Breast epithelium (tissue), 4 donors: Measurements from ENCODE around the gene VLDLR. TPM values are rescaled to one million over a fixed set of nuclear protein-coding genes. Genes with fewer than 3 reads are reported as not detected.

Experiments used
- DNase-seq, 2 donors: peaks; one replicate each; pipeline ENCODE4 v3.0.0-alpha.2; 2019; ENCODE audit warnings: low spot score in 2 of 2
- H3K27ac ChIP-seq, 2 donors: fragments of 200-600 bp; sonication (generic) in 1 of 2; one replicate each; pipeline ENCODE4 v1.5.1; 2016 to 2019; ENCODE audit warnings: mild to moderate bottlenecking in 1 of 2
- H3K27me3 ChIP-seq, 2 donors: fragments of 200-600 bp; sonication (generic) in 1 of 2; one replicate each; pipeline versions ENCODE4 v1.5.1 to v1.6.0; 2017 to 2019; ENCODE audit warnings: control low read depth in 1 of 2, mild to moderate bottlenecking in 1 of 2
- H3K36me3 ChIP-seq: fragments of 200-600 bp; one replicate; pipeline ENCODE4 v1.5.1; 2019
- H3K4me1 ChIP-seq, 2 donors: fragments of 200-600 bp; sonication (generic); one replicate each; pipeline ENCODE4 v1.5.1; 2016 to 2019; ENCODE audit warnings: control low read depth in 1 of 2
- H3K4me3 ChIP-seq, 3 donors: fragments of 200-600 bp; sonication (generic); 1 replicate in 2 of 3; 2 replicates in 1 of 3; pipeline ENCODE4 v1.5.1; 2016 to 2019; ENCODE audit warnings: mild to moderate bottlenecking in 3 of 3, moderate library complexity in 2 of 3
- H3K9me3 ChIP-seq, 2 donors: fragments of 200-600 bp; sonication (generic) in 1 of 2; one replicate each; pipeline ENCODE4 v1.5.1; 2016 to 2019; ENCODE audit warnings: control low read depth in 1 of 2
- CTCF ChIP-seq, 3 donors: fragments of 450-650 bp; IDR thresholded peaks; one replicate each; pipeline ENCODE4 v1.5.1; 2016 to 2017; ENCODE audit warnings: antibody characterized with exemption in 3 of 3, mild to moderate bottlenecking in 3 of 3, moderate library complexity in 3 of 3
- POLR2A ChIP-seq: fragments of 450-650 bp; IDR thresholded peaks from one replicate; pipeline ENCODE4 v1.6.1; 2016; ENCODE audit warnings: antibody characterized with exemption, mild to moderate bottlenecking, moderate library complexity
- POLR2AphosphoS5 ChIP-seq, 3 donors: sonication (generic); formaldehyde crosslinking; IDR thresholded peaks; one replicate each; pipeline ENCODE4 v1.6.1; 2017; ENCODE audit warnings: antibody characterized with exemption in 3 of 3
- intact Hi-C: fragments of 100-400 bp; cut with DNase I; formaldehyde crosslinking; loops from one replicate; pipeline ENCODE4 v1.15.1; 2023; ENCODE audit warnings: low total_unique reads
- total RNA-seq, 3 donors: library from RNA; depleted of rRNA; stranded (reverse); fragments of >200 nt; gene quantifications; one replicate each; pipeline ENCODE4 v1.1.0, GENCODE V29; 2016

The VLDLR gene
- total RNA-seq, 3 donors from 2014 or later = 6.7 to 11.7 (median 7.5) TPM

- no peak overlapping the region for H3K4me3 ChIP-seq
- intact Hi-C loops = no loop called here
- H3K36me3 ChIP-seq = no peaks in the 10 kb centered on the region
- no peaks in the 10 kb centered on the region for H3K9me3 ChIP-seq
- no peak overlapping the region for H3K27ac ChIP-seq
- TF ChIP-seq POLR2A = no peak
- no peak for TF ChIP-seq CTCF (IDR thresholded peaks at IDR 0.05)
- TF ChIP-seq POLR2AphosphoS5 (IDR thresholded peaks at IDR 0.05) = no peak
- DNase-seq = no peak
- H3K27me3 ChIP-seq = no peaks in the 10 kb centered on the region
- H3K4me1 ChIP-seq = no peaks in the 10 kb centered on the region
Measured at GRCh38 chr9:2618289-2618688, 3.3 kb upstream of the VLDLR start.

GRCh38 chr9:2620919-2621721 lies 467 bp upstream of the VLDLR start:
- intact Hi-C loops = no loop called here
- peak overlapping the region; percentile 57 to 80 (median 72) for H3K4me3 ChIP-seq
- no peak for TF ChIP-seq POLR2A
- TF ChIP-seq POLR2AphosphoS5 (IDR thresholded peaks at IDR 0.05) = peak in 1 of 3 donors; percentile 25
- no peak for TF ChIP-seq CTCF (IDR thresholded peaks at IDR 0.05)

GRCh38 chr9:2622461-2623287 lies 1.1 kb downstream of the VLDLR start:
- H3K9me3 ChIP-seq = no peaks in the 10 kb centered on the region
- peak overlapping the region; percentile 43 to 63 for H3K27ac ChIP-seq
- no peaks in the 10 kb centered on the region for H3K4me1 ChIP-seq
- TF ChIP-seq POLR2A (no peak), CTCF (IDR thresholded peaks at IDR 0.05) (no peak), POLR2AphosphoS5 (IDR thresholded peaks at IDR 0.05) (no peak)
- H3K36me3 ChIP-seq = no peaks in the 10 kb centered on the region
- H3K4me3 ChIP-seq = peak overlapping the region; percentile 57 to 80 (median 72)
- intact Hi-C loops = no loop called here
- H3K27me3 ChIP-seq = no peaks in the 10 kb centered on the region
- peak; percentile 22 to 52 for DNase-seq

More at GRCh38 chr9:2620919-2621721, 467 bp upstream of the VLDLR start:
- peak; percentile 41 to 73 for DNase-seq
- Histone ChIP-seq H3K36me3 (no peaks in the 10 kb centered on the region), H3K4me1 (no peaks in the 10 kb centered on the region), H3K27ac (peak overlapping the region; percentile 43 to 63), H3K9me3 (no peaks in the 10 kb centered on the region), H3K27me3 (no peaks in the 10 kb centered on the region)

- H3K4me3 ChIP-seq = peak overlapping the region; percentile 57 to 80 (median 72)
- intact Hi-C loops = no loop called here
- H3K4me1 ChIP-seq = no peaks in the 10 kb centered on the region
- DNase-seq = peak in 1 of 2 donors; percentile 19
- no peaks in the 10 kb centered on the region for H3K27me3 ChIP-seq
- H3K36me3 ChIP-seq = no peaks in the 10 kb centered on the region
- H3K9me3 ChIP-seq = no peaks in the 10 kb centered on the region
- peak overlapping the region; percentile 43 to 63 for H3K27ac ChIP-seq
- peak in 1 of 3 donors; percentile 26 for TF ChIP-seq POLR2AphosphoS5 (IDR thresholded peaks at IDR 0.05)
- TF ChIP-seq POLR2A = no peak
- TF ChIP-seq CTCF (IDR thresholded peaks at IDR 0.05) = no peak
Measured at GRCh38 chr9:2623288-2624050, 1.9 kb downstream of the VLDLR start.
